GM18499 (cell line): ENCODE data around the gene CD244.
A peak's percentile ranks its signal among the peaks of the same experiment; 100 is the strongest.

Experiments used
- ATAC-seq: cut with Tn5 transposase; IDR thresholded peaks from one replicate; pipeline ENCODE4 v1.9.1; 2021; ENCODE audit warnings: moderate number of reproducible peaks; ENCODE audit not compliant: insufficient read depth, unreplicated experiment

Gene CD244

GRCh38 chr1:160814856-160815255 lies 47.8 kb downstream of the CD244 start:
- ATAC-seq = no peak

GRCh38 chr1:160814316-160814715 lies 48.4 kb downstream of the CD244 start:
- no peak for ATAC-seq

GRCh38 chr1:160813215-160813614 lies 49.5 kb downstream of the CD244 start:
- no peak for ATAC-seq

GRCh38 chr1:160811147-160811546 lies 51.5 kb downstream of the CD244 start:
- ATAC-seq = no peak

GRCh38 chr1:160810486-160810885 lies 52.2 kb downstream of the CD244 start:
- no peak for ATAC-seq

GRCh38 chr1:160808289-160808688 lies 54.4 kb downstream of the CD244 start:
- ATAC-seq = no peak

GRCh38 chr1:160807738-160808137 lies 54.9 kb downstream of the CD244 start:
- no peak for ATAC-seq

- no peak for ATAC-seq
These were observed 55.4 kb downstream of the CD244 start for GRCh38 chr1:160807247-160807646.

GRCh38 chr1:160806784-160807183 lies 55.9 kb downstream of the CD244 start:
- no peak for ATAC-seq

GRCh38 chr1:160806109-160806665 lies 56.5 kb downstream of the CD244 start:
- ATAC-seq = no peak

GRCh38 chr1:160801836-160802580 lies 60.7 kb downstream of the CD244 start:
- no peak for ATAC-seq

GRCh38 chr1:160800645-160801408 lies 61.9 kb downstream of the CD244 start:
- no peak for ATAC-seq

GRCh38 chr1:160800142-160800541 lies 62.5 kb downstream of the CD244 start:
- ATAC-seq = no peak

GRCh38 chr1:160799641-160800040 lies 63.0 kb downstream of the CD244 start:
- no peak for ATAC-seq

- no peak for ATAC-seq
These were observed 64.2 kb downstream of the CD244 start for GRCh38 chr1:160798439-160798838.

GRCh38 chr1:160797861-160798273 lies 64.8 kb downstream of the CD244 start:
- no peak for ATAC-seq

GRCh38 chr1:160797271-160797709 lies 65.4 kb downstream of the CD244 start:
- no peak for ATAC-seq

GRCh38 chr1:160795951-160796383 lies 66.7 kb downstream of the CD244 start, which contains the start of gene LY9:
LY9 (plus strand) TSS chr1:160796174; CDS start chr1:160796188, 14 bp downstream.
- peak; percentile 56 for ATAC-seq

- ATAC-seq = no peak
These were observed 68.3 kb downstream of the CD244 start for GRCh38 chr1:160794376-160794775.

GRCh38 chr1:160789702-160790611 lies 72.7 kb downstream of the CD244 start:
- ATAC-seq = peak; percentile 55
